HEK293 (cell line): ENCODE results near the gene FXYD5.

ENCODE experiments used
- CTCF ChIA-PET: fragments of 350-600 bp; formaldehyde crosslinking; extraction: SDS; loops from one replicate; lab custom pipeline; 2021; ENCODE audit warnings: antibody characterized with exemption; lab: Yijun Ruan, JAX
- POLR2A ChIA-PET: fragments of 300-600 bp; formaldehyde crosslinking; extraction: SDS; loops from one replicate; lab custom pipeline; 2020; ENCODE audit warnings: antibody characterized with exemption, inconsistent platforms; lab: Yijun Ruan, JAX
- H3K27ac ChIP-seq: fragments of 200-500 bp; sonication (Bioruptor generic); 2 replicates; pipeline ENCODE4 v1.5.1; 2014; ENCODE audit warnings: low read depth, low read length, control low read depth, inconsistent platforms; ENCODE audit errors: extremely low read depth
- H3K36me3 ChIP-seq, 2 experiments: fragments of 200-500 bp in 1 of 2; sonication (Bioruptor generic) in 1 of 2; 1 replicate in 1 of 2; 2 replicates in 1 of 2; pipeline ENCODE4 v1.5.1; 2014 to 2017; ENCODE audit warnings: inconsistent platforms in 2 of 2, low read length in 2 of 2; ENCODE audit not compliant: control insufficient read depth in 2 of 2, insufficient read depth in 1 of 2
- H3K4me1 ChIP-seq: fragments of 200-500 bp; sonication (Bioruptor generic); 2 replicates; pipeline ENCODE4 v1.5.1; 2014; ENCODE audit warnings: mild to moderate bottlenecking, low read length, inconsistent platforms; ENCODE audit not compliant: control insufficient read depth, insufficient read depth
- H3K4me3 ChIP-seq: 2 replicates; pipeline ENCODE4 v1.5.1; 2011; ENCODE audit warnings: low read depth, mild to moderate bottlenecking, control low read depth, low read length, moderate library complexity
- H3K9me3 ChIP-seq: fragments of 200-500 bp; sonication (Bioruptor generic); 2 replicates; pipeline ENCODE4 v1.5.1; 2014; ENCODE audit warnings: low read depth, low read length, inconsistent platforms; ENCODE audit not compliant: control insufficient read depth, insufficient read depth
- HOXA7 ChIP-seq: sonication (generic); formaldehyde crosslinking; IDR thresholded peaks from 2 replicates; pipeline ENCODE4 v1.8.1; 2022; ENCODE audit warnings: missing genetic modification reagents, borderline replicate concordance
- KLF16 ChIP-seq: fragments of 450-650 bp; formaldehyde crosslinking; IDR thresholded peaks from 2 replicates; pipeline ENCODE4 v1.5.1; 2017; ENCODE audit warnings: missing biosample characterization, missing genetic modification characterization
- OSR2 ChIP-seq: fragments of 450-650 bp; formaldehyde crosslinking; IDR thresholded peaks from 2 replicates; pipeline ENCODE4 v1.5.1; 2016; ENCODE audit warnings: missing biosample characterization, missing genetic modification characterization
- REPIN1 ChIP-seq: fragments of 450-650 bp; formaldehyde crosslinking; IDR thresholded peaks from 2 replicates; pipeline ENCODE4 v1.5.1; 2017; ENCODE audit warnings: missing biosample characterization, missing genetic modification characterization, low read depth
- SCRT1 ChIP-seq: fragments of 450-650 bp; formaldehyde crosslinking; IDR thresholded peaks from 2 replicates; pipeline ENCODE4 v1.5.1; 2016; ENCODE audit warnings: missing biosample characterization, missing genetic modification characterization, borderline replicate concordance
- SP3 ChIP-seq: fragments of 450-650 bp; formaldehyde crosslinking; IDR thresholded peaks from 2 replicates; pipeline ENCODE4 v1.5.1; 2016; ENCODE audit warnings: missing biosample characterization, missing genetic modification characterization
- ZBTB1 ChIP-seq: fragments of 450-650 bp; formaldehyde crosslinking; IDR thresholded peaks from 2 replicates; pipeline ENCODE4 v1.5.1; 2016; ENCODE audit warnings: missing biosample characterization, missing genetic modification characterization
- ZBTB21 ChIP-seq: fragments of 450-650 bp; formaldehyde crosslinking; IDR thresholded peaks from 2 replicates; pipeline ENCODE4 v1.5.1; 2017; ENCODE audit warnings: missing biosample characterization, missing genetic modification characterization
- ZEB2 ChIP-seq: fragments of 450-650 bp; formaldehyde crosslinking; IDR thresholded peaks from 2 replicates; pipeline ENCODE4 v1.5.1; 2016; ENCODE audit warnings: missing biosample characterization, missing genetic modification characterization
- ZNF138 ChIP-seq: fragments of 450-650 bp; formaldehyde crosslinking; IDR thresholded peaks from 2 replicates; pipeline ENCODE4 v1.5.1; 2016; ENCODE audit warnings: missing biosample characterization, missing genetic modification characterization, borderline replicate concordance
- ZNF155 ChIP-seq: fragments of 450-650 bp; formaldehyde crosslinking; IDR thresholded peaks from 2 replicates; pipeline ENCODE4 v1.5.1; 2016; ENCODE audit warnings: missing biosample characterization, missing genetic modification characterization
- ZNF223 ChIP-seq: fragments of 450-650 bp; formaldehyde crosslinking; IDR thresholded peaks from 2 replicates; pipeline ENCODE4 v1.5.1; 2016; ENCODE audit warnings: missing biosample characterization, missing genetic modification characterization
- ZNF274 ChIP-seq, 2 experiments: fragments of 200-500 bp in 1 of 2; fragments of 450-650 bp in 1 of 2; sonication (Bioruptor generic) in 1 of 2; formaldehyde crosslinking in 1 of 2; IDR thresholded peaks; 2 replicates each; pipeline versions ENCODE4 v1.5.1 to v1.6.1; 2014 to 2016; ENCODE audit warnings: borderline replicate concordance in 1 of 2, inconsistent platforms in 1 of 2, low read length in 1 of 2, missing biosample characterization in 1 of 2, missing genetic modification characterization in 1 of 2
- ZNF335 ChIP-seq: fragments of 450-650 bp; formaldehyde crosslinking; conservative IDR thresholded peaks from 2 replicates; pipeline ENCODE4 v1.5.1; 2016; ENCODE audit warnings: missing biosample characterization, missing genetic modification characterization
- ZNF404 ChIP-seq: fragments of 450-650 bp; formaldehyde crosslinking; IDR thresholded peaks from 2 replicates; pipeline ENCODE4 v1.5.1; 2017; ENCODE audit warnings: missing biosample characterization, missing genetic modification characterization
- ZNF530 ChIP-seq: fragments of 450-650 bp; formaldehyde crosslinking; IDR thresholded peaks from 2 replicates; pipeline ENCODE4 v1.5.1; 2016; ENCODE audit warnings: low read depth, missing biosample characterization, missing genetic modification characterization
- ZNF610 ChIP-seq: fragments of 450-650 bp; formaldehyde crosslinking; IDR thresholded peaks from 2 replicates; pipeline ENCODE4 v1.5.1; 2016; ENCODE audit warnings: missing biosample characterization, missing genetic modification characterization, borderline replicate concordance
- ZNF768 ChIP-seq: fragments of 450-650 bp; formaldehyde crosslinking; IDR thresholded peaks from 2 replicates; pipeline ENCODE4 v1.5.1; 2018; ENCODE audit warnings: missing biosample characterization, mild to moderate bottlenecking, missing genetic modification characterization
- ZSCAN16 ChIP-seq: fragments of 450-650 bp; formaldehyde crosslinking; IDR thresholded peaks from 2 replicates; pipeline ENCODE4 v1.5.1; 2016; ENCODE audit warnings: missing biosample characterization, missing genetic modification characterization
- ZSCAN5A ChIP-seq: fragments of 450-650 bp; formaldehyde crosslinking; IDR thresholded peaks from 2 replicates; pipeline ENCODE4 v1.5.1; 2016; ENCODE audit warnings: missing biosample characterization, missing genetic modification characterization
- TF ChIP-seq, protein P1 (sequence below): fragments of 450-650 bp; formaldehyde crosslinking; IDR thresholded peaks from 2 replicates; pipeline ENCODE4 v1.5.1; 2016; ENCODE audit warnings: missing biosample characterization, missing genetic modification characterization

FXYD5 gene

DNA sequence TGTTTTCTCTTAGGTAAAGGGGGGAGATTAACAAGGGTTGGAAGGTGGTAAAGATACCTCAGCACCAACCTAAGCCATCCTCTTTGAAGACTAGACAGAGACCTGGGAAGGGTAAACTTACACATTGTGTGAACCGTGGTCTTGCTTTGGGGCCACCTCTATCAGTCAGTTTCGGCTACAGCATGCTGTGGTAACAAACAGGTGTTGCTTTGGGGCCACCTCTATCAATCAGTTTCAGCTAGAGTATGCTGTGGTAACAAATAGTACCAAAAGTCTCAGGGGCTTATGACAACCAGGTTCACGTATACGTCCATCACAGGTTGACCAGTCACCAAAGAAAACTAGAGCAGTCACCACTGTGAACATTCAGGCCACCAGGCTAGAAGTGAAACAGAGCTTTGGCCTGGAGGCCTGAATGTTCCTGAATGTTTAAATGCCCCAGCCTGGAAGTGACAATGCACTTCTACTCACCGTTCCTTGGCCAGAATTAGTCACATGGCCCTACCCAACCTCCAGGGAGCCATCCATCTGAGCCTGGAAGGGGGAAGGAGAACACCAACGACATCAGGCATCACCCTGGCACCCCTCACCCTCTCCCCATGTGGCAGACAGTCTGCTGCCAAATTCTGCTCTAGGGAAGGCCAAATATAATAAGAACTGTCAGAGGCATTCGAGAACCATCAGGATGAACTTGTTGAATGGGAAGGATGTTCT is 7.6 kb upstream of the FXYD5 start (continued):
- TF ChIP-seq, protein P1, sequence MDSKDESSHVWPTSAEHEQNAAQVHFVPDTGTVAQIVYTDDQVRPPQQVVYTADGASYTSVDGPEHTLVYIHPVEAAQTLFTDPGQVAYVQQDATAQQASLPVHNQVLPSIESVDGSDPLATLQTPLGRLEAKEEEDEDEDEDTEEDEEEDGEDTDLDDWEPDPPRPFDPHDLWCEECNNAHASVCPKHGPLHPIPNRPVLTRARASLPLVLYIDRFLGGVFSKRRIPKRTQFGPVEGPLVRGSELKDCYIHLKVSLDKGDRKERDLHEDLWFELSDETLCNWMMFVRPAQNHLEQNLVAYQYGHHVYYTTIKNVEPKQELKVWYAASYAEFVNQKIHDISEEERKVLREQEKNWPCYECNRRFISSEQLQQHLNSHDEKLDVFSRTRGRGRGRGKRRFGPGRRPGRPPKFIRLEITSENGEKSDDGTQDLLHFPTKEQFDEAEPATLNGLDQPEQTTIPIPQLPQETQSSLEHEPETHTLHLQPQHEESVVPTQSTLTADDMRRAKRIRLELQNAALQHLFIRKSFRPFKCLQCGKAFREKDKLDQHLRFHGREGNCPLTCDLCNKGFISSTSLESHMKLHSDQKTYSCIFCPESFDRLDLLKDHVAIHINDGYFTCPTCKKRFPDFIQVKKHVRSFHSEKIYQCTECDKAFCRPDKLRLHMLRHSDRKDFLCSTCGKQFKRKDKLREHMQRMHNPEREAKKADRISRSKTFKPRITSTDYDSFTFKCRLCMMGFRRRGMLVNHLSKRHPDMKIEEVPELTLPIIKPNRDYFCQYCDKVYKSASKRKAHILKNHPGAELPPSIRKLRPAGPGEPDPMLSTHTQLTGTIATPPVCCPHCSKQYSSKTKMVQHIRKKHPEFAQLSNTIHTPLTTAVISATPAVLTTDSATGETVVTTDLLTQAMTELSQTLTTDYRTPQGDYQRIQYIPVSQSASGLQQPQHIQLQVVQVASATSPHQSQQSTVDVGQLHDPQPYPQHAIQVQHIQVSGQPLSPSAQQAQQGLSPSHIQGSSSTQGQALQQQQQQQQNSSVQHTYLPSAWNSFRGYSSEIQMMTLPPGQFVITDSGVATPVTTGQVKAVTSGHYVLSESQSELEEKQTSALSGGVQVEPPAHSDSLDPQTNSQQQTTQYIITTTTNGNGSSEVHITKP (tag by site-specific recombination) = peak; percentile 63; the same call in 1 of the 2 replicates
- TF ChIP-seq ZNF138 (tag by site-specific recombination) = no peak
- TF ChIP-seq SCRT1 = 0 out of 2 replicates have a peak, but pooled peaks have one; percentile 26
- TF ChIP-seq ZNF155 (tag by site-specific recombination) = no peak

- ChIA-PET CTCF (interaction anchor here (0.6 to 1.9 kb wide), 7 partner anchors 8 to 312 kb away, joined by 3 to 8 read pairs (median 4); no protein-coding TSS in a partner anchor), POLR2A (no interaction called here)
- Histone ChIP-seq H3K27ac (no peak overlapping the region), H3K9me3 (no peaks in the 10 kb centered on the region), H3K4me1 (peaks cover 18% of the 10 kb centered on the region), H3K36me3 (no peaks in the 10 kb centered on the region; a peak in 1 of 3 replicates), H3K4me3 (no peak overlapping the region)
- TF ChIP-seq ZNF530 (no peak), KLF16 (no peak), ZSCAN5A (tag by site-specific recombination) (no peak), ZNF768 (tag by site-specific recombination) (no peak), ZBTB1 (tag by site-specific recombination) (no peak), REPIN1 (no peak), ZNF335 (no peak), OSR2 (tag by site-specific recombination) (no peak), ZNF404 (tag by site-specific recombination) (no peak), ZNF223 (tag by site-specific recombination) (0 out of 2 replicates have a peak, but pooled peaks have one; percentile 11), SP3 (tag by site-specific recombination) (no peak), ZNF610 (tag by site-specific recombination) (no peak), ZNF274 (IDR thresholded peaks at IDR 0.05; ENCODE audit: low read length) (no peak), ZNF274 (tag by site-specific recombination; IDR thresholded peaks at IDR 0.05; ENCODE audit: borderline replicate concordance) (no peak), HOXA7 (CRISPR knock-in tag) (no peak), ZSCAN16 (tag by site-specific recombination) (no peak), ZEB2 (tag by site-specific recombination) (no peak), ZBTB21 (tag by site-specific recombination) (0 out of 2 replicates have a peak, but pooled peaks have one; percentile 8)
These were observed 5.1 kb upstream of the FXYD5 start for GRCh38 chr19:35149463-35149862.
